ENCODE measurements around the gene CPEB1.

CPEB1 gene

DNA sequence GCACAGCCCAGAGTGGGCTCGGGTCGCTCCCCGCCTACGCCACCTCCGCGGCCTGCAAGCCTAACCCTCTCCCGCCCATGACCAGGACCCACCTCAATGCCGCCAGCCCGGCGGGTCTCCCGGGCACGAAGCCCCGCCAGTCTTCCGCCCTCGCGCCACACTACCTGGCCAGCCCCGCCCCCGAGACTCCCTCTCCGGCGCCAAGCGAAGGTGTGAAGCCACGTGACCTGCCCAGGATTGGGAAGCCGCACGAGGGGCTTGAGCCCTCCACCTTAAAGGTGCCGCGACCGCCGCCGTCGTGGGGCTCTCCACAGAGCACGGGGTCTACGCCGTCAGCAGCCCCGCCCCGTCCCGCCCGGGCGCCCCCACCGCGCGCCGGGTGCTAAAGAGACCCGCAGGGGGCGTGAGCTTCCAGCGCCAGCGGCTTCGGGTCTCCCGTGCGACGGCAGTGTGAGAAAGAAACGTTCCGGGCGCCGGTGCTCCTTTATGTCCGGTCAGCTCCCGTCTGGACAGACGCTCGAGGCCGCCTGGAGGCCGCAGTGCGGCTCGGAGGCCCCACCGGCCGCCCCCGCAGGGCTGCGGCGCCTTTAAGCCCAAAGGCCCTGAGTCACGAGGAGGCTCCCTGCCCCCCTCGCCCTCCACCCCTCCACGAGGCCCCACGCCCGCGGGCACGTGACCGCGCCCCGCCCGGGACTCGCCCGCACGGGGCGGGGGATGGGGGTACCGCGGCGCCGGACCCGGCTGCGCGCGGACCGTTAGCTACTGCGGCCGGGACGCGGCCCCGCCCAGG is at the start of gene CPEB1:
TSS of gene CPEB1 (minus strand) at position 319 of the 790 bp plus-strand sequence. CDS start 18,904 bp downstream, outside the sequence.
- peak; percentile 24 for DNase-seq (ENCODE audit: low read depth)

GRCh38 chr15:82692171-82692570 is 45.0 kb upstream of the CPEB1 start:
- no peak for DNase-seq (ENCODE audit: low read depth)

DNA sequence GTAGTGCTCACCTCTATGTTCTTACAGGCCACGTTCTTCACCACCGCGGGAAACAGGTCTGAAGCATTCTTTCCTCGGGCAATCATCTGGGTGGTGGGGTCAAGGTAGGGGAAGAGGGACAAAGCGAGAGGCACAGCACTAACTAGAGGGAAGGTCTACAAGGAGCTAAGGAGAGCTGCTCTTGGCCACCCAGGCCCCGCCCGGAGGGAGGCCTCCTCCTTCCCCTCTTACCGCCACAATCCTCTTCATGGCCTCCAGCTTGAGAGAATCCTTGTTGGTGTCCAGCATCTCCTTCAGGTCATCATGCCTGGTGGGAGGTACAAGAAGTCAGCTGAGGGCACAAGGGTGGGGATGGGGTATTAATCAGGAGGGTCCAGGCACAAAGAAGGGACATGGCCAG is 42.0 kb upstream of the CPEB1 start:
- no peak for DNase-seq (ENCODE audit: low read depth)

GRCh38 chr15:82688691-82689090 is 41.5 kb upstream of the CPEB1 start:
- no peak for DNase-seq (ENCODE audit: low read depth)

DNA sequence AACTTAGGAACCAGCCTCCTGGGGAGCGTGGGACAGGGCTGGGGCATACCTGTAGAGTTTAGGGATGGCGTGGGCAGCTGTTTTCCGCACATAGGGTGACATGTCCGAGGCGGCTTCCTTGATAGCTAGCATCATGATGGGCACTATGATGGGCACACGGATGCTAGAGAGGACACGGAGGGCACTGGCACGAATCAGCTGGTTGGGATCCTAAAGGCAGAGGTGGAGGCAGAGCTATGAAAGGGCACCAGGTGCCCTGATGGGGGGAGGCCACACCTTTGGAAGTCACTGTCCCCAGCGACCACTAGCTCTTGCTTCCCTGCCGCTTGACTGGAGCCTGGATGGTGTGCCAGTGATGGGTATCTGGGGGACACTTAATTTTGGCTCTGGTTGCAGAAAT is 34.2 kb upstream of the CPEB1 start:
- no peak for DNase-seq (ENCODE audit: low read depth)

DNA sequence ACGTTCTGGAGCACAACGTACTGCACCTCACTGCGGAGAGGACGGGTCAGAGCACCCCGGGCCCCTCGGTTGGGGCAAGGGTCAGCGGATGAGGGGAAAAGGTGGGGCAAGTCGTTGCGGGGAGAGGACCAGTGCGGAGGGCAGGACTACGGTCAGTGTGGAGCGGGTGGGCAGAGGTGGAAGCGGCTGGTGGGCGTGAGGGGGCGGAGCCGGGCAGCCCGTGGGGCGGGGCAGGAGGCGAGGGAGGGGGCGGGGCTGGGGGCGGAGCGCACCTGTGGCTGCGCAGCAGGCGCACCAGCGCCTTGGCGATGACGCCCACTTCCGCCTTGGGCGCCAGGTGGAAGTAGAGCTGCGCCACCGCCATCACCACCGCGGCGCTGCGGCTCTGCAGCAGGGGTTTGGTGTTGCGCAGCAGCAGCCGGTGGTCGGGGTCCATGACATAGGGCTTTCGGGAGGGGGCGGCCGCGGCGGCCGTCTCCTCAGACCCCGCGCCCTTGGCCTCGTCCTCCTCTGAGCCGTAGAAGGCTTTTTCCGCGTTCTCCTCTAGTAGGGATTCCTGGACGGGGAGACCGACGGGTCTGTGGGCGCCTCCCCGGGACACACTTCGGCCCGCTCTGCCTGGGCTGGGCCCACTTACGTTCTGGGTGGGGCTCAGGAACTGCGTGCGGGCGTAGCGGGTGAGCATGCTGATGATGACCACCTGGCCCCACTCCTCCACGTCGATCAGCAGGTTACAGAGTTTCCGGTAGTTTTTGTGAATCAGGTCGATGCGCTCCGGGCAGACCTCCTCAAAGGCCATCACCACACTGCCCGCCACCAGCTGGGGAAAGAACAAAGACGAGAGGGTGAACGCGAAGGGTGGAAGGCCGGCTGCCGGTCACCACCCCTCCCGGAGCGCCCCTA is 33.3 kb upstream of the CPEB1 start:
- no peak for DNase-seq (ENCODE audit: low read depth)

- DNase-seq (ENCODE audit: low read depth): no peak
Measured at GRCh38 chr15:82679626-82680199, 32.5 kb upstream of the CPEB1 start.

DNA sequence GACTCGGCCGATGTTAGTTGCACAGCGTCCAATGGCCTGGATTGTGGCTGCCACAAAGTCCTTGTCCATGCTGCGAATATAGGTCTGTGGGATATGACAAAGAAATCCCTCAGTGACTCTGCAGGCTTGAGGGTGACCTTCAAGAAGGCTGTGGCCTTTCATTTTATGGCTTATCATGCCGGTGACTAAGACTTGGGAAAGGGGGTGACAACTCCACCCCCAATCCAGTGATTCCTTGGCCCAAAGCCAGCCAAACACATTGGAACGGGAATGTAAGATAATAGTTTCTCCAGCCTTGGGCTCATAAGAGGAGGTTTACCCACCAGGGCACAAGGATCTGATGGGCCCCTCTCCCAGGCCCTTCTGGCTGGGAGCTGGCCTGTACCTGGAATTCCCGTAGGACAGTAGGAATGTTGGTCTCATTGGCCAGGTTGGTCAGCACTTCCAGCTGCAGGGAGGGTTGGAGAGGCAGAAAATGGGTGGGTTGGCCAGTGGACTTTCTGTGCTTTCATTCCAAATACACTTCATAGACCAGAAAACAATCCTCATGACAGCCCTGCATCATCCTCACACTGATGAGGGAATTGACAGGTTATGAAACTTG is 30.7 kb upstream of the CPEB1 start:
- DNase-seq (ENCODE audit: low read depth): no peak

DNA sequence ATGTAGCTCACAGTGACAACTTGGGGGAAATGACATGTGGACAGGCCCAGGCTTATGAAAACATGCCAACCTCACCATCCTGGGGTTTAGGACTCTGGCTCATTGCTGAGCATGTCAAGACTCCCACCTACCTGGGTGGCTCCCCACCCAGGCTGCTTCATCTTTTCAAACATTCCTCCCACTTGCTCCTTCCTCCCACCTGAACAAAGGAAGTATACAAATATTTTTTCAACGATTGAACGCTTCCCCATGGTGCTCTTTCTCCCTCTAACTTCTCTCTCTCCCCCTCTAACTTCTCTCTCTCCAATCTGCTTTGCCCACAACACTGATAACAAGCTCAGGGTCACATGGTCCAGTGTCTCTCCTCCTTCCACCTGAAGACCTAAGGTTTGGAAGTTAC is 27.7 kb upstream of the CPEB1 start:
- DNase-seq (ENCODE audit: low read depth): no peak

DNA sequence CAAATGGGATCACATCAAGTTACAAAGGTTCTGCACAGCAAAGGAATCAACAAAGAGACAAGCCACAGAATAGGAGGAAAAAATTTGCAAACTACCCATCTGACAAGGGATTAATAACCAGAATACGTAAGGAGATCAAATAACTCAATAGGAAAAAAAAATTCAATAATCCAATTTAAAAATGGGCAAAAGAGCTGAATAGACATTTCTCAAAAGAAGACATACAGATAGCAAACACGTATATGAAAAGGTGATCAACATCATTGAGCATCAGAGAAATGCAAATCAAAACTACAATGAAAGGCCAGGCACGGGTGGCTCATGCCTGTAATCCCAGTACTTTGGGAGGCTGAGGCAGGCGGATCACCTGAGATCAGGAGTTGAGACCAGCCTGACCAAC is 23.5 kb upstream of the CPEB1 start:
- no peak for DNase-seq (ENCODE audit: low read depth)

- no peak for DNase-seq (ENCODE audit: low read depth)
Measured at GRCh38 chr15:82666606-82667005, 19.4 kb upstream of the CPEB1 start.

GRCh38 chr15:82664021-82664420 is 16.9 kb upstream of the CPEB1 start:
- DNase-seq (ENCODE audit: low read depth): no peak

DNA sequence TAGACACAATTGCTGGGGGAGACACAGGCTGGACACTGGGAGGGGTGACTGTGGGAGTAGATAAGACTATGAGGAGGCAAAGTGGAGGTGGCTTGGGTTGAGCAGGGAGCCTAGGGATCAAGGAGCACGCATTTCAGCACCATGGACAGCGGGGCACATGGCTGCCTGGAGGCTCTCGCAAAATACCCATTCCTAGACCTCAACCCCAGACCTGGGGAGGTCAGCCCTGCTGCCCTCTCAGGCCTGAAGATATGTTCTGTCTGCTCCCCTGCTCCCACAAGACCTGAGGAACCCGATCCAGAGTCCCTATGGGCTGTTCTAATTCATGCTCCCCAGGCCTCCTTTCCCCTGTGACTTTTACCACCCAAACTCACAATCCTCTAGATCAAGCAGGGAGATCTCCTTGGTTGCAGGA is 16.0 kb upstream of the CPEB1 start:
- peak; percentile 52 for DNase-seq (ENCODE audit: low read depth)

DNA sequence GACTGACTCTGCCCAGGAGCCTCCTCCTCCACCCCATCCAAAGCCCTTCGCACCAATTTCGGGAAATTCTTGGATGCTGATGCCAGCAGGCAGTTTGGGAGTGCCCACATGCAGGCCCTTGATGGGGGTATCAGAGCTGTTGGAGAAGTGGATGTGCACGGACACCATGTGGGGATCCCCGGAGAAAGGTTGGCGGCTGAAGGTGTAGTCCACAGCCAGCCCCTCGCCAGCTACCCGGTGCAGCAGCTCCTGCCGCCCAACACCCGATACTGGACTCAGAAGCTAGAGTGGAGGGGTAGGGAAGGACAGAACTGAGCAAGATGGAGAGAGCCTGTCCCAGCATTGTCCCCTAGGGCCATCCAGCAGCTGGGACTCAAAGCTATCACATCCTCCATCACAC is 15.5 kb upstream of the CPEB1 start:
- DNase-seq (ENCODE audit: low read depth): no peak

DNA sequence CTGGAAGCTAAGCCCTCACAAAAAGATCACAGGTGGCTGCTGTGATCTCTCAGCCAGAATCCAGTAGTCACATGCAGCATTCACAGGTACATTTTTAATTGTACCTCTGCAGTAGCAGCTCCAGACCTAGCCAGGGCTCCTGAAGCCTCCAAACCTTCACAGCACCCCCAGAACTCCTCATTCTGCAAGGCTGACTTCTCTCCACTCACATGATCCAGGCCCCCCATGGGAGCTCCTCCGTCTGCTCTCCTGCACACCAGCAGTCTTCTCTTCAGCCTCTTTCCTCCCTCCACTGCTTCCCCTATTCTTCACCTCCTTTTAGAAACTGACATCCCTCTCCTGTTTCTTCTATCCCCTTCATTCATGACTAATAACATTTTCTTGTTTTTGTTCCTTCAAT is 13.2 kb upstream of the CPEB1 start:
- DNase-seq (ENCODE audit: low read depth): no peak

DNA sequence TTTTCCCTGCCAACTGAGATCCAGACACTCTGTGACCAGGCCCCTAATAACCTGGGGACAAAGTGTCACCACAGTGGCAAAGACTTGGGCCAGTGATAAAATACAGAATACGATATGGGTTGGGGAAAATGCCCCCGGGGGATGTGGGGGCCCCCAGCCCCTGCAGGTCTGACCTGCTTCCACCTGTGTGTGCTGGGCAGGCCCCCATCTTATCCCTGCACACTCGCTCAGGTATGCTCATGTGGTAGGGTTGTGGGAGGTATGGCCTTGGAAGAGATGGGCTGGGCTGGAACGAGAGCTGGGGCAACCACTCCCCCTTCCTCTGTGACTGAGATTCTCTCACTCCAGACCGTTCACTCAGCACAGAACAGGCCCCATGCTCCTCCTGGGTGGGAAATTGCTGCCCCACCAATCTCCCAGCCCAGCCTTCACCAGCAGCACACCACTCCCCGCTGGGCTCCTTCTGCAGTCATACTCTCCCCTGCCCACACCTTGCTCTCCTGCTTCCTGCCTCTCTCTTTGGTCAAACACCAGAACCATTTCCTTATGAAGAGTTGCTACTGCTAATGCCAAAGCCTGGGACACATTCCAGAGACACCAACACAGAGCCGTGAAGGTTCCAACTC is 9.6 kb upstream of the CPEB1 start:
- no peak for DNase-seq (ENCODE audit: low read depth)

GRCh38 chr15:82655606-82656005 is 8.4 kb upstream of the CPEB1 start:
- DNase-seq (ENCODE audit: low read depth): no peak

DNA sequence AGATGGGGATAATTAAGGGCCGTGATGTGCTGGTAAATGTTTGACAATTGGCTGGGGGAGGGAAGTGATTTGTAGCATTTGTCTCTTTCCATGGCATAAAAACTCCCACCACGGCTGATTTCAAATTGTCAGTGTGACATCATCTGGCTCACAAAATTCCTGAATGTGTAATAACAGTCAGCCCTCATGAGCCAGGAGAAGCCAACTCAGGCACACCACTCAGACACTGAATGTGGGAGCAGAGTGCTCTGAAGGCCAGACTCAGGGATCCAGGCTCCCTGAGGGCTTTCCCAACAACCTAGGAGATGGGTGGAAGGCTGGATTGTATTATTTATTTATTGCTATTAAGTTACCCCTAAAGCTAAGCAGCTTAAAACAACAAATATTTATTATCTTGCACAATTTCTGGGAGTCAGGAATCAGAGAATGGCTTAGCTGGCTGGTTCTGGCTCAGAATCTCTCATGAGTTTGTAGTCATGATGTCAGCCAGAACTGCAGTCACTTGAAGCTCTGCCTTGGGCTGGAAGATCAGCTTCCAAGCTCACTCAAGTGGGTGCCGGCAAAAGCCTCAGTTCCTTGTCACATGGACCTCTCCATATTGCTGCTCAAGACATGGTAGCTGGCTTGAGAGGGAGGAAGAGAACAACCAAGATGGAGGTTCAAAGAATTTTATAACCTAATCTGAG is 6.5 kb upstream of the CPEB1 start:
- DNase-seq (ENCODE audit: low read depth): no peak

GRCh38 chr15:82651708-82652107 is 4.5 kb upstream of the CPEB1 start:
- no peak for DNase-seq (ENCODE audit: low read depth)

GRCh38 chr15:82650046-82650670 is 3.0 kb upstream of the CPEB1 start:
- no peak for DNase-seq (ENCODE audit: low read depth)
